Gastroesophageal sphincter (tissue), 3 donors: ENCODE results near the gene TMEM271.

Experiments
- EP300 ChIP-seq: sonication (generic); formaldehyde crosslinking; IDR thresholded peaks from one replicate; pipeline ENCODE4 v1.6.1; 2017; ENCODE audit warnings: antibody characterized with exemption, mild to moderate bottlenecking
- POLR2A ChIP-seq, 2 donors: fragments of 450-650 bp; IDR thresholded peaks; one replicate each; pipeline ENCODE4 v1.6.1; 2017; ENCODE audit warnings: antibody characterized with exemption in 2 of 2, mild to moderate bottlenecking in 2 of 2, moderate library complexity in 1 of 2
- TF ChIP-seq, protein P1 (sequence below), 4 experiments: fragments of 200-600 bp in 2 of 4; fragments of 450-650 bp in 2 of 4; sonication (generic) in 1 of 4; IDR thresholded peaks; one replicate each; pipeline ENCODE4 v1.5.1; 2017 to 2019; ENCODE audit warnings: antibody characterized with exemption in 4 of 4, mild to moderate bottlenecking in 2 of 4, moderate library complexity in 2 of 4

GRCh38 chr4:569958-570667 lies 6.0 kb downstream of the TMEM271 start:
- no peak for TF ChIP-seq POLR2A (IDR thresholded peaks at IDR 0.05)
- TF ChIP-seq, protein P1, sequence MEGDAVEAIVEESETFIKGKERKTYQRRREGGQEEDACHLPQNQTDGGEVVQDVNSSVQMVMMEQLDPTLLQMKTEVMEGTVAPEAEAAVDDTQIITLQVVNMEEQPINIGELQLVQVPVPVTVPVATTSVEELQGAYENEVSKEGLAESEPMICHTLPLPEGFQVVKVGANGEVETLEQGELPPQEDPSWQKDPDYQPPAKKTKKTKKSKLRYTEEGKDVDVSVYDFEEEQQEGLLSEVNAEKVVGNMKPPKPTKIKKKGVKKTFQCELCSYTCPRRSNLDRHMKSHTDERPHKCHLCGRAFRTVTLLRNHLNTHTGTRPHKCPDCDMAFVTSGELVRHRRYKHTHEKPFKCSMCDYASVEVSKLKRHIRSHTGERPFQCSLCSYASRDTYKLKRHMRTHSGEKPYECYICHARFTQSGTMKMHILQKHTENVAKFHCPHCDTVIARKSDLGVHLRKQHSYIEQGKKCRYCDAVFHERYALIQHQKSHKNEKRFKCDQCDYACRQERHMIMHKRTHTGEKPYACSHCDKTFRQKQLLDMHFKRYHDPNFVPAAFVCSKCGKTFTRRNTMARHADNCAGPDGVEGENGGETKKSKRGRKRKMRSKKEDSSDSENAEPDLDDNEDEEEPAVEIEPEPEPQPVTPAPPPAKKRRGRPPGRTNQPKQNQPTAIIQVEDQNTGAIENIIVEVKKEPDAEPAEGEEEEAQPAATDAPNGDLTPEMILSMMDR (IDR thresholded peaks at IDR 0.05) = no peak
- no peak for TF ChIP-seq EP300
